ENCODE results near the gene ZNF311. TPM values are rescaled to one million over a fixed set of nuclear protein-coding genes. Genes with fewer than 3 reads are reported as not detected.

Gene ZNF311
- total and polyA plus RNA-seq, 9 of the 15 experiments (the other 6 are each of a cell fraction or from before 2014, with no cell fraction given) = 5.1 to 10.0 (median 7.5) TPM

GRCh38 chr6:28960846-28961500 is 44.1 kb downstream of the ZNF311 start (continued):
- no peak for TF ChIP-seq E2F5 (CRISPR knock-in tag; IDR thresholded peaks at IDR 0.05)
- peak; percentile 82 for TF ChIP-seq EP300 (IDR thresholded peaks at IDR 0.05; ENCODE audit: low read length)
- TF ChIP-seq SMARCA4 (IDR thresholded peaks at IDR 0.05) = peak; percentile 87
- TF ChIP-seq FOXP1 (CRISPR knock-in tag; IDR thresholded peaks at IDR 0.05) = no peak
- peak; percentile 80 for TF ChIP-seq TRIM28 (IDR thresholded peaks at IDR 0.05)
- peak; percentile 94 for TF ChIP-seq MAFG (tag; conservative IDR thresholded peaks at IDR 0.05)
- no peak for TF ChIP-seq ARID4B (CRISPR knock-in tag; IDR thresholded peaks at IDR 0.05)
- TF ChIP-seq BCLAF1 (IDR thresholded peaks at IDR 0.05; ENCODE audit: borderline replicate concordance in 1 of 2, control insufficient read depth in 1 of 2, low read depth in 2 of 2, low read length in 1 of 2) = no peak
- TF ChIP-seq REST (IDR thresholded peaks at IDR 0.05; ENCODE audit: borderline replicate concordance) = peak; percentile 49
- TF ChIP-seq REST (CRISPR knock-in tag; IDR thresholded peaks at IDR 0.05; ENCODE audit: low read depth) = no peak
- TF ChIP-seq ZBTB7A (IDR thresholded peaks at IDR 0.05; ENCODE audit: borderline replicate concordance, control insufficient read depth, low read depth, low read length) = peak; percentile 52; the same call in 1 of the 2 replicates
